KMS-11 (cell line): ENCODE measurements around the gene GGCX.

Experiments used
- H2AFZ ChIP-seq: fragments of 200-600 bp; sonication (generic); 2 replicates; pipeline ENCODE4 v1.6.1; 2016; ENCODE audit warnings: antibody characterized with exemption, mixed run types, low read depth
- H3K27ac ChIP-seq: fragments of 200-600 bp; sonication (generic); 2 replicates; pipeline ENCODE4 v1.6.1; 2016; ENCODE audit warnings: mild to moderate bottlenecking, mixed run types
- H3K27me3 ChIP-seq: fragments of 200-600 bp; sonication (generic); 2 replicates; pipeline ENCODE4 v1.6.1; 2017; ENCODE audit warnings: mild to moderate bottlenecking, low read depth, mixed run types, moderate library complexity; ENCODE audit not compliant: insufficient read depth
- H3K36me3 ChIP-seq: fragments of 200-600 bp; sonication (generic); 2 replicates; pipeline ENCODE4 v1.6.1; 2017; ENCODE audit warnings: mild to moderate bottlenecking, mixed run types; ENCODE audit not compliant: insufficient read depth
- H3K4me1 ChIP-seq: fragments of 200-600 bp; sonication (generic); 2 replicates; pipeline ENCODE4 v1.6.1; 2016; ENCODE audit warnings: mild to moderate bottlenecking, low read depth, mixed run types; ENCODE audit not compliant: poor library complexity, severe bottlenecking
- H3K4me2 ChIP-seq: fragments of 200-600 bp; sonication (generic); 2 replicates; pipeline ENCODE4 v1.7.0; 2016; ENCODE audit warnings: mild to moderate bottlenecking, mixed run types
- H3K4me3 ChIP-seq: fragments of 200-600 bp; sonication (generic); IDR thresholded peaks from 2 replicates; pipeline ENCODE4 v1.6.1; 2017; ENCODE audit warnings: low read depth, low read length, mixed read lengths; ENCODE audit not compliant: insufficient read depth
- H3K79me2 ChIP-seq: fragments of 200-600 bp; sonication (generic); 2 replicates; pipeline ENCODE4 v1.6.1; 2016; ENCODE audit warnings: low read depth, mixed run types; ENCODE audit not compliant: insufficient read depth
- H3K9ac ChIP-seq: fragments of 200-600 bp; sonication (generic); 2 replicates; pipeline ENCODE4 v1.6.1; 2016; ENCODE audit warnings: mild to moderate bottlenecking, mixed run types
- H4K20me1 ChIP-seq: fragments of 200-600 bp; sonication (generic); 2 replicates; pipeline ENCODE4 v1.6.1; 2016; ENCODE audit warnings: mild to moderate bottlenecking, mixed run types; ENCODE audit not compliant: insufficient read depth
- TF ChIP-seq, protein P1 (sequence below): fragments of 200-600 bp; sonication (generic); conservative IDR thresholded peaks from 2 replicates; pipeline ENCODE4 v1.6.1; 2017; ENCODE audit warnings: low read depth, mild to moderate bottlenecking, antibody characterized with exemption, low read length, moderate library complexity, mixed read lengths

The GGCX gene

DNA sequence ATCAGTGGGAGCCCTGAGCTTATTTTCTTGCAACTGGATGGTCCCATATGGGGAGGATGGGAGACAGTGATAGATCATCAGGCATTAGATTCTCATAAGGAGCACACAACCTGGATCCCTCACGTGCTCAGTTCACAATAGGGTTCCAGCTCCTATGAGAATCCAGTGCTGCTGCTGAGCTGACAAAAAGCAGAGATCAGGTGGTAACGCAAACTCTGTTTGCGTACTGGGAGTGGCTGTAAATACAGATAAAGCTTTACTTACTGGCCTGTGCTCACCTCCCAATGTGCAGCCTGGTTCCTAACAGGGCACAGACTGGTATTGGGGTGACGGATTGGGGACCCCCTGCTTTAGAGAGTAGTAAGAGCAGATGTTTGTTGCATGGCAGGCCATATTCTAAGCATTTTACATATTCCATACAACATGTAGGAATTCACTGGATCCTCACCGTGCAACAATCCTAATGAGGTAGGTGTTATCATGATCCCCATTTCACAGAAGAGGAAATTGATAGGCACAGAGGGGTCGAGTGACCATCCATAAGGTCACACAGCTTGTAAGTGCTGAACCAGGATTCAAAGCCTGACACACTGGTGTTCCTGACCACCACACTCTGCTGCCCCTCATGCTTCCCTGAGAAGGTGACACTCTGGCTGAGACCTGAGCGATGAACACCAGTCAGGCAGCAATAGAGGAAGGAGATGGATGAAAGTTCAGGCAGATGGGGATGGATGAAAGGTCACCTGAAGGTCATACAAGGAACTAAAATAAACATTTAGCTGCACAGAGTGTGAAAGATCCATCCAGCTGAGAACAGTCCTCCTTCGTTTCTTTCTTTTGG is 38.0 kb downstream of the GGCX start:
- H3K27me3 ChIP-seq: no peaks in the 10 kb centered on the region
- TF ChIP-seq, protein P1, sequence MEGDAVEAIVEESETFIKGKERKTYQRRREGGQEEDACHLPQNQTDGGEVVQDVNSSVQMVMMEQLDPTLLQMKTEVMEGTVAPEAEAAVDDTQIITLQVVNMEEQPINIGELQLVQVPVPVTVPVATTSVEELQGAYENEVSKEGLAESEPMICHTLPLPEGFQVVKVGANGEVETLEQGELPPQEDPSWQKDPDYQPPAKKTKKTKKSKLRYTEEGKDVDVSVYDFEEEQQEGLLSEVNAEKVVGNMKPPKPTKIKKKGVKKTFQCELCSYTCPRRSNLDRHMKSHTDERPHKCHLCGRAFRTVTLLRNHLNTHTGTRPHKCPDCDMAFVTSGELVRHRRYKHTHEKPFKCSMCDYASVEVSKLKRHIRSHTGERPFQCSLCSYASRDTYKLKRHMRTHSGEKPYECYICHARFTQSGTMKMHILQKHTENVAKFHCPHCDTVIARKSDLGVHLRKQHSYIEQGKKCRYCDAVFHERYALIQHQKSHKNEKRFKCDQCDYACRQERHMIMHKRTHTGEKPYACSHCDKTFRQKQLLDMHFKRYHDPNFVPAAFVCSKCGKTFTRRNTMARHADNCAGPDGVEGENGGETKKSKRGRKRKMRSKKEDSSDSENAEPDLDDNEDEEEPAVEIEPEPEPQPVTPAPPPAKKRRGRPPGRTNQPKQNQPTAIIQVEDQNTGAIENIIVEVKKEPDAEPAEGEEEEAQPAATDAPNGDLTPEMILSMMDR: no peak
- no peaks in the 10 kb centered on the region for H3K4me1 ChIP-seq
- H3K27ac ChIP-seq: no peak overlapping the region
- H4K20me1 ChIP-seq: no peaks in the 10 kb centered on the region
- H3K4me3 ChIP-seq: no peak overlapping the region
- no peaks in the 10 kb centered on the region for H3K36me3 ChIP-seq
- H2AFZ ChIP-seq: no peak overlapping the region
- H3K4me2 ChIP-seq: no peak overlapping the region
- no peak overlapping the region for H3K9ac ChIP-seq
- no peaks in the 10 kb centered on the region for H3K79me2 ChIP-seq

DNA sequence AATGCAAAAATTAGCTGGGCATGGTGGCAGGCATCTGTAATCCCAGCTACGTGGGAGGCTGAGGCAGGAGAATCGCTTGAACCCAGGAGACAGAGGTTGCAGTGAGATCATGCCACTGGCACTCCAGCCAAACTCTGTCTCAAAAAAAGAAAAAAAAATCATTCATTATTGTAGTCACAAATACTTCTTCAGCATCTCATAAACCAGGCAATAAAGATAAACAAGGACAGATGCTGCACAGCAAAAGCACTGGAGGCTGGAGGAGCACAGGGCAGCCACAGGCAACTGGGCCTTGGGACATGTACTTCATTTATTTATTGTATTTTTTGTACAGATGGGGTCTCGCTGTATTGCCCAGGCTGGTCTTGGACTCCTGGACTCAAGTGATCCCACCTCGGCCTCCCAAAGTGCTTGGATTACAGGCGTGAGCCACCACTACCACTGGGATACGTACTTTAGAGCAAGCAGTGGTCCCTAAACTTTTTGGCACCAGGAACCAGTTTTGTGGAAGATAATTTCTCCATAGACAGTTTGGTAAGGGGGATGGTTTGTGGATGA is 39.1 kb downstream of the GGCX start:
- no peaks in the 10 kb centered on the region for H3K36me3 ChIP-seq
- H3K27ac ChIP-seq: no peak overlapping the region
- H3K4me2 ChIP-seq: no peak overlapping the region
- H2AFZ ChIP-seq: no peak overlapping the region
- no peaks in the 10 kb centered on the region for H3K4me1 ChIP-seq
- H3K4me3 ChIP-seq: no peak overlapping the region
- H3K9ac ChIP-seq: no peak overlapping the region
- TF ChIP-seq, protein P1: no peak
- H4K20me1 ChIP-seq: no peaks in the 10 kb centered on the region
- no peaks in the 10 kb centered on the region for H3K27me3 ChIP-seq
- no peaks in the 10 kb centered on the region for H3K79me2 ChIP-seq

DNA sequence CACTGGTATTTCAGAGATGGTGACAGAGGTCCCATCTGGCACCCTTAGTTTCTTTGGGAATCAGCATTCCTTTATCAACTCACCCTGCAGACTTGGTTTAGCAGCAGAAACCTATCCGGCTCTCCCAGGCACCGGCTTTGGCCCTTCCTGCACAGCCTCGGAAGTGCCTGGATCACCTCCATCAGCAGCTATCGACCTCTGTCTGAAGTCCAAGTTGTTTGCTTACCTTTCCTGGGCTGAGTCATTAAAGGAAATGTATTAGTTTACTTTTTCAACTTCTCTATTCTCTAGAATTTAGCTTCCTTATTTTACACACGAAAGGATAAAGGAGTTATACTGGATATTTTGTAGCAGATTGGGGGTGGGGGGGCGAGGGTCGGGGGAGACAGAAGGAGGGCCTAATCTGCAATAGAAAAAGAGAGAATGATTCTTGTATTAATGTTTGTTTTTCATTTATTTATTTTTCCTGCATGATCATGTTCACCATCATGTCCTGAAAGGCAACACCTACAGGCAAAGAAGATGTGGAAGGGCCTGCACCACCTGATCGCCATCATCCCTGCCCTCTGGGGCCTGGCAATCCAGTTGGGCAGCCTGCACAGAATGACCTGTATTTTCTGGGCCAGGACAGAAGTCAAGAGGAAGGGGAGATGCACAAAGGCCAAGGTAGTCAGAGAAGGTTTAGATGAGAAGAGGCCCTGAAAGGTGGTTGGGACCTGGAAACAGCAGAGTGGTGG is 44.5 kb downstream of the GGCX start:
- no peak overlapping the region for H3K27ac ChIP-seq
- no peak overlapping the region for H3K4me2 ChIP-seq
- H4K20me1 ChIP-seq: no peaks in the 10 kb centered on the region
- H3K4me3 ChIP-seq: no peak overlapping the region
- TF ChIP-seq, protein P1: no peak
- H3K9ac ChIP-seq: no peak overlapping the region
- H2AFZ ChIP-seq: no peak overlapping the region
- no peaks in the 10 kb centered on the region for H3K27me3 ChIP-seq
- H3K36me3 ChIP-seq: no peaks in the 10 kb centered on the region
- no peaks in the 10 kb centered on the region for H3K4me1 ChIP-seq
- H3K79me2 ChIP-seq: no peaks in the 10 kb centered on the region

DNA sequence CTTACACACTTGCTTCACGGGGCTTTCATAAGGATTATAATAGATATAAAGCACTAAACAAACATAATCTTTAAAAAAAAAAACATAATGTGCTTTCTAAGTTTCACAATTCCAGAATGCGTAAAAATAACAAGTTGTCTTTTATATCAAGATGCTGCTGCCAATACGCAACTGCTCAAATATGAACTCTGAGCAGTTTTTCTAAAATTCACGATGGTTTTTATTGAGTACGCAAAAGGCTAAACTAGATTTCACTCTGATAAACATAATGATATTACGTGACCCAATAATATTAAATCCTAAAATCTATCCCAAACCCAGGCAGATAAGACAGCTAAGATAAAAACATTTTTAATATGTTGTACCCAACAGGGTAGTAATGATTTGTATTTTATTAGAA is 47.0 kb downstream of the GGCX start:
- no peak overlapping the region for H3K9ac ChIP-seq
- H3K4me1 ChIP-seq: no peaks in the 10 kb centered on the region
- TF ChIP-seq, protein P1: no peak
- no peak overlapping the region for H3K27ac ChIP-seq
- H3K4me2 ChIP-seq: no peak overlapping the region
- H3K27me3 ChIP-seq: no peaks in the 10 kb centered on the region
- no peaks in the 10 kb centered on the region for H3K36me3 ChIP-seq
- no peak overlapping the region for H2AFZ ChIP-seq
- H3K79me2 ChIP-seq: no peaks in the 10 kb centered on the region
- no peak overlapping the region for H3K4me3 ChIP-seq
- no peaks in the 10 kb centered on the region for H4K20me1 ChIP-seq
